Adipose tissue (tissue), 3 donors: ENCODE data around the gene PLPP1. TPM values are rescaled to one million over a fixed set of nuclear protein-coding genes. Genes with fewer than 3 reads are reported as not detected.
"Not testable (repeated sequence)": the region's sequence is repeated elsewhere in the genome, so short reads cannot be mapped to it uniquely, and the experiment has no call there.

Source experiments
- H3K27ac ChIP-seq: one replicate; pipeline ENCODE4 v1.5.1; 2013; ENCODE audit warnings: low read depth, low read length
- WGBS, 3 donors: extraction: QIAGEN DNeasy Blood & Tissue Kit; methylation state at CpG; one replicate each; pipeline ENCODE4 v1.1.7; 2013; 5-methylcytosine and 5-hydroxymethylcytosine counted together
- polyA plus RNA-seq, 3 donors: library from polyadenylated mRNA; stranded (reverse); fragments of 200-250 nt; gene quantifications; one replicate each; pipeline ENCODE4 v1.2.3, GENCODE V29; 2013
- donor health status: healthy with polysubstance abuse.
- donor health status: Bipolar disorder and iron deficiency.
- donor health status: healthy.

Gene PLPP1
- polyA plus RNA-seq, 3 donors = 34.3 to 276 (median 150) TPM

DNA sequence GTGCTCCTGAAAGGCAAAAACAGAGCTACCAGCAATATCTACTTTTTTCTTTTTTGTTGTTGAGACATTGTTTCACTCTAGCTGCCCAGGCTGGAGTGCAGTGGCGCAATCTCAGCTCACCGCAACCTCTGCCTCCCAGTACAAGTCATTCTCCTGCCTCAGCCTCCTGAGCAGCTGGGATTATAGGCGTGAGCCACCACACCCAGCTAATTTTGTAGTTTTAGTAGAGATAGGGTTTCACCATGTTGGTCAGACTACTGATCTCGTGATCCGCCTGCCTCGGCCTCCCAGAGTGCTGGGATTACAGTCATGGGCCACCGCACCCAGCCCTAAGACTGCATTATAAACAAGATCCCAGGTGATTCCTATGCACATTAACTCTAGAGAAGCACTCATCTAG lies 17.0 kb downstream of the PLPP1 start:
- WGBS, 3 donors = 91 to 95% (median 92%) methylated on average over 7 of the region's 7 CpGs
- H3K27ac ChIP-seq = no peak overlapping the region

DNA sequence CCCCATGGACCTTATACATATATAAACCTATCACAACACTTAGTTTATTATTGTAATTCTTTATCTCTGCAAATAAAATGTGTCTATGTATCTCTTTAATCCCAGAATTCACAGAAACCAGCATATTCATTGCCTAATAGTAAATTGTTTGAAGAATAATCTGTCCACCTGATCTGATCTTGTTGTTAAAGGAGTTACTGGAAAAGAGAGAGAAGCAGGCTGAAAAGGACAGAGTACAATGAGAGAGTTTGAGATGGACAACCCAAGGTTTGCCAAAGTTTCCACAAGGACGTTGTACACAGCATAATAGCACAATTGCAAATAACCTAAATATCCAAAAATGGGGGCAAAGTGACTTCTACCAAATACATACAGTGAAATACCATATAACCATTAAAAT lies 23.8 kb downstream of the PLPP1 start:
- 34 to 65% (median 62%) methylated on average over 1 of the region's 1 CpG for WGBS, 3 donors
- H3K27ac ChIP-seq = no peak overlapping the region

DNA sequence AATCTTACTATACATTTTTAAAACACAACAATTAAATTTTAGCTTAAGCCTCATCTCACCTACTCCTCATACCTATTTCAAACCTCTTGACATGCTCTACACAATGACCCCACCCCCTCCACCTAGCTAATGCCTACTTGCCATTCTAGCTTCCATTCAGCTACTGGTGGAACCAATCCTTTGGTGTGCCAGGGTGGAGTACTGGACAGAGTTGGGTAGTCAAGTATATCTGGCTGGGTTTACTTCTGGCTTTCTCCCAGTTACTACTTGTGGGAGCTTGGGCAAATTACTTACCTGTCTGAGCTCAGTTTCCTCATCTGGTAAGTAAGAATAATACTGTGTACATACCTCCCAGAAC lies 24.3 kb downstream of the PLPP1 start:
- H3K27ac ChIP-seq = no peak overlapping the region

DNA sequence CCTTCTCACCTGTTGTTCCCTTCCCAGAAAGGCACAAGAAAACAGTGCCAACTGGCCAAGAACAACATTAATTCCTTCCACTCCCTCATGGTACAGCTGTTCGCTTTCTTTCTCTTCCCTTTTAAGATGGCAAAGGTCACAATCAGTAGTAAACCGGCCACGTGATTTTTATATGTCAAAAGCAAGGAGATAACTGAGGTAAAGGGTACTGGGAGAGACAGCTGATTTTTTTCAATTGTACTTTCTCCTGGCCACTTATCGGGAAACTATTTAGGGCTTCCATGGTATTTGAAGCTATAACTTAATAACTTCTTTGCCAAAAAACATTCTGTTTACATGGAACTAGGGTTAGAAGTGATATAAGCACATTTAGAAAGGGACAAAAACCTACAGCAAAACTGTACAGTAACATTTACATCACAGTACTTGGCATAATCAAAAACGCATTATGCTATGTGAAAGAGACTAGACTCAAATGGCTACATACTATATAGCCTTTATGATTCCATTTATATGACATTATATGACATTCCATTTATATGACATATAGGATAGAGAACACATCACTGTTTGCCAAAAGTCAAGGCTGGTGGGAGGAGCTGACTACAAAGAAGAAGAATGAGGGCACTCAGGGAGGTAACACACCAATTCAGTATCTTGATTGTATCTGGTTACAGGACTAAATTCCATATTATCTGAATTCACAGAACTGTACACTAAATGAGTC lies 24.8 kb downstream of the PLPP1 start:
- WGBS, 3 donors = 27 to 44% (median 41%) methylated on average over 5 of the region's 5 CpGs
- H3K27ac ChIP-seq = no peak overlapping the region

DNA sequence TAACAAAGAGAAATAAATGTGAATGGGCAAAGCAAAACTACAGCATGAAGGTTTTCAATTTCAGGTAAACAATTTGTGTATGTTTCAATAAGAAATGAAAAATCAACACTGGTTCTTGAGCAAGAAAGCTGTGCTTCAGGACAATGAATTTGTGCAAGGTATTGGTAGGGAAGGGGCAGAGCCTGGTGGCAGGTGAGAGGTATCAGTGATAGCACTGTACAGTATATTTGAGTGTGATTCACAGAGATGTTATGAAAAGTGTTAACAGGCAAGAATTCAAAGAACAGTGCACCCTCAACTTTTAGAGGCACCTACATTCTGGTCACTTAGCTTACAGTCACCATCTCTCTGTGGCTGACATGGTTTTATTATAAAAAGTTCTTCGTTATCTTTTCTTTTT lies 25.7 kb downstream of the PLPP1 start:
- H3K27ac ChIP-seq = no peak overlapping the region
- WGBS, 3 donors = 90 to 96% (median 93%) methylated on average over 1 of the region's 1 CpG

DNA sequence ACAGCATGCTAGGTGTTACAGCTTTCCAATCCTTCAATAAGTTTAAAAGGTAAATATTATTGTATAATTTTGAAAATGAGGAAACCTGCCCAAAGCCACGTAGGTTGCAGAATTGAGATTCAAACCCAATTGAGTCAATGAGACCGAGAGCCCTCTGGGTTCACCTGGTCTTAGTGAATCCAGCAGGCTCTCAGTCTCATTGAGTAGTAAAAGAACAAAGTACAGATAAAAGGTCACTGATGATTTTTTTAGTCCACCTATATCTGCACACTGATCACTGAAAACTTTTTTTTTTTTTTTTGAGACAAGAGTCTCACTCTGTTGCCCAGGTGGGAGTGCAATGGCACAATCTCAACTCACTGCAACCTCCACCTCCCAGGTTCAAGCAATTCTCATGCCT lies 27.2 kb downstream of the PLPP1 start:
- WGBS, 3 donors = 77 to 91% (median 88%) methylated on average over 2 of the region's 2 CpGs

DNA sequence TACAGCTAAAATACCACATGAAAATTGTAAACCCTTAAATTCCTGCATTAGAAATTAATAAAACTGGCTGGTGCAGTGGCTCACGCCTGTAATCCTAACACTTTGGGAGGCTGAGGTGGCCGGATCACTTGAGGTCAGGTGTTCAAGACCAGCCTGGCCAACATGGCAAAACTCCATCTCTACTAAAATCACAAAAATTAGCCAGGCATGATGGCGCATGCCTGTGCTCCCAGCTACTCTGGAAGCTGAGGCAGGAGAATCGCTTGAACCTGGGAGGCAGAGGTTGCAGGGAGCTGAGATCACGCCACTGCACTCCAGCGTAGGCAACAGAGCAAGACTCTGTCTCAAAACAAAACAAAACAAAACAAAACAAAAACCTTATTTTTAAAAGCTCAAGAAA lies 29.1 kb downstream of the PLPP1 start:
- WGBS, 3 donors = 93 to 96% (median 95%) methylated on average over 6 of the region's 6 CpGs
- H3K27ac ChIP-seq = not testable (repeated sequence)

More for the DNA sequence above, 27.2 kb downstream of the PLPP1 start:
- H3K27ac ChIP-seq = no peak overlapping the region

DNA sequence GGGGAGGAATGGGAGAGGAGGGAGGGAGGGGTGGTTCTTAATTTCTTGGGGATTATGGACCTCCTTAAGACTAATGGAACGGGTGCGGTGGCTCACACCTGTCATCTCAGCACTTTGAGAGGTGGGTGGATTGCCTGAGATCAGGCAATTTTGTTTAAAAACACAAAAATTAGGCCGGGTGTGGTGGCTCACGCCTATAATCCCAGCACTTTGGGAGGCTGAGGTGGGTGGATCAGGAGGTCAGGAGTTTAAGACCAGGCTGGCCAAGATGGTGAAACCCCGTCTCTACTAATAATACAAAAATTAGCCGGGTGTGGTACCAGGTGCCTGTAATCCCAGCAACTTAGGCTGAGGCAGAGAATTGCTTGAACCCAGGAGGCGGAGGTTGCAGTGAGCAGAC lies 30.8 kb downstream of the PLPP1 start:
- WGBS, 3 donors = 93 to 98% (median 95%) methylated on average over 7 of the region's 7 CpGs

DNA sequence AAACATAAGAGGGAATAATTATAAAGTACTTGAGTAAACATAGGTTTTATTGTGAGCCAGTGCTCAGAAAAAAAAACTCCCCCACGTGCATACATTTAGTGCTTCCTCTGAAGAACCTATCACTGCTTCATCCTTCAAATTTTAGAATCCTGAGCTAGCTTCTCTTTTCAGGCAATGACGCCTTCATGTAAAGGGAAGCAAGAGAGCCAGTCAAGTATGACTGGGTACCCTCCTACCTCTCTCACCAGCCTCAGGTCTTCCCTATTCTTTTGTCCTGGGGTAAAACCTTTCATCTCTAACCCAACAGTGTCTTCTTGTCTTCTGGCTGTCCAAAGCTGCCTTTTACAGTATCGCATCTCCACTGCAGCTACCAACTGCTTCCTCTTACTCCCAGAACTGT lies 32.0 kb downstream of the PLPP1 start:
- WGBS, 3 donors = 81 to 90% (median 84%) methylated on average over 3 of the region's 3 CpGs
- H3K27ac ChIP-seq = no peak overlapping the region

More for the DNA sequence above, 30.8 kb downstream of the PLPP1 start:
- not testable (repeated sequence) for H3K27ac ChIP-seq

DNA sequence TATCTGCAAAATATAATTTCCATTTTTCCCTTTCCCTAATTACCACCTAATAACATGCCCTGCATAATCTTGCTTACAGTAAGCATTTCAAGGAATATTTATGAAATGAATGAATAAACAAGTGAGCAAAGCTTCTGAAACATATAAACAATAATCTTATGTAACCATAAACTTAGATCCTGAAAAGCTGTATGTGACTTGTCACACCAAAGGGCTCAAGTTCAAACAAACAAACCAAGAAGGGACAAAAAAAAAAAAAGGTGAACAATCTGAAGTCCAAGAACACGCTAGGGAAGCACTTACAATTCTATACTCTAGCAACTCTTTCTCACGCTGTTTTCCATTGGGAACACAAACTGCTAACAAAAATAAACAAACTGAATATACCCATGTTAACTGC lies 36.3 kb downstream of the PLPP1 start:
- no peak overlapping the region for H3K27ac ChIP-seq
- 25 to 88% (median 71%) methylated on average over 2 of the region's 2 CpGs for WGBS, 3 donors

DNA sequence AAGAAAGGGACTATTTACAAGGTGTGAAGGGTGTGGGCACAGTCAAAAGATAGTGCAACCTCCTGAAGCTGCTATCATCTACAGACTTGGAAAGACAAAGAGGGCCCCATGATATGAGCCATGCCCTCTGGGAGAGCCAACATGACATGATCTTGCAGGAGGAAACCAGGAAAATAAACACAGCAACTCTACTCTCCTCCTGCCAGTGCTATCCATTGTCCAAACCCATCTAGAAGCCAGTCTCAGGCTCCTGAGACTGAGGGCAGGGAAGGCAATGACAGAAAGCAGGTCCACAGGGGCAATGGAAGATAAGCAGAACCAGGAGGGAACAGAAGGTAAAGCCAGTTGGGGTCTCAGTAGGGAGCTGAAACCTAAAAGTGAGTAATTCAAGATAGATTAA lies 37.1 kb downstream of the PLPP1 start:
- H3K27ac ChIP-seq = no peak overlapping the region

DNA sequence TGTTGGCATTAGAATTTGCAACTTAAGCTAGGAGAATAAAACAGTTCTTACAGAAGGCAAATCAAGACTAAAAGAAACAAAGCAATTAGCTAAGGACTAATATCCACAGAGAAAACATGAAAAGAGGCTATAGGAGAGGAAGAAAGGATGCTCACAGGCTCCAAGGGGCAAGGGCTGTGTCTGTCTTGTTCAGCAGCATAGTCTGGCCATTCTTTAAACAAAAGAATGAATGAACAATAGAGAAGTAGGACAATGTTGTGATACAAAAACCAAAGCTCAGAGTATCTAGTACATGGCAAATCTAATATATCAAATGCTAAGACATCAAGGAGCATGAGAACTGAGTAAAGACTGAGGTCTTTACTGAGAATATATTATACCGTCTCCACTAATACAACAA lies 39.5 kb downstream of the PLPP1 start:
- H3K27ac ChIP-seq = no peak overlapping the region
- WGBS, 3 donors = 94 to 100% (median 99%) methylated on average over 1 of the region's 1 CpG

DNA sequence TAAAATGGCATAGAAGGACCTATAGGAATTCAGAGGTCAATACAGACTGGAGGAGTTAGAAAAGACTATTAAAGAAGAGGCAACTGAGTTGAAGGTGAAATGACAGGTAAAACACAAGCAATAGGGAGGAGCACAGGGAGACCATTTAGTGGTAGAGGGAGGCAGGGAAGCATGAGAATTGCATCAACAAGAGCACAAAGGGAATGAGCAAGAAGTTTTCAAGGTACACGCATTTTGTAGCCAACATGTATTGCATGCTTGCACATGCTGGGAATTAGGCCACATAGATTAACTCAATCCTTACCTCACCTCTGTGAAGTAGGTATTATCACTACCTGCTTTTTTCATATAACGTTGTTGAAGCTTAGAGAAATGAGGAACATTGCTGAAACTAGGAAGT lies 42.3 kb downstream of the PLPP1 start:
- no peak overlapping the region for H3K27ac ChIP-seq
- 49 to 68% (median 61%) methylated on average over 2 of the region's 2 CpGs for WGBS, 3 donors

DNA sequence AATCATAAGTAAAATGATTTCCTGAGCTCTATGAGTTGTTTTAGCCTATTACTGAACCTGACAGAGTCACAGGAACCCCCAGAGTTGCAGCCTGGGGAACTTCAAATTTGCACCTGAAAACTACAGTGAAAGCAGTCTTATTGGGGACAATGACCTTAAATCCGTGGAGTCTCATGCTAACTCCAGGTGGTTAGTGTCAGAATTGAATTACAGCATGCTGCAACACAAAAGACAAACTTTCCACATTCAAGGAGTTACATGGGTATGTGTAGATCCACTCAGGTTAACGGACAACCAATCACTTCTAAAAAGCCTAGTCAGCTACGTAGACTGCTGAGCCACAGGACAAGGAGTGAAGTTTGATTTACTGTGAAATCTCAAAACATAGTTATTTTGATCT lies 49.7 kb downstream of the PLPP1 start:
- WGBS, 3 donors = 66 to 93% (median 75%) methylated on average over 3 of the region's 3 CpGs
- no peak overlapping the region for H3K27ac ChIP-seq

DNA sequence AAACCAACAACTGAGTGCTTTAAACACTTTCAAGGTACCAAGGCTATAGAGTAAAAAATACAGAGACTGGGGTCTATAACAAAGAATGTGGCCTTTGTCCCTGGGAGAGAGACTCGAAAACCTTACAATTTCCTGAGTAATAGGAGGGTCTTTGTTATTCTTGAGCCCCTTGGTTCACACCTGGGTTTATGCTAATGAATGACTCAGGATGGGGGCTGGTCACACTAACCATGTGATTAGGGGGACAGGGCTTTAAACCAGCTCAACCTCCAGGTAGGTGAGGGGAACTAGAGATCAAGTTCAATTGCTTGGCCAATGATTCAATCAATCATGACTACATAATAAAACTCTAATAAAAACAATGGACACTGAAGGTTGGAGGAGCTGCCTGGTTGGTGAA lies 50.2 kb downstream of the PLPP1 start:
- WGBS, 3 donors = 89 to 97% (median 97%) methylated on average over 1 of the region's 1 CpG
- H3K27ac ChIP-seq = no peak overlapping the region

DNA sequence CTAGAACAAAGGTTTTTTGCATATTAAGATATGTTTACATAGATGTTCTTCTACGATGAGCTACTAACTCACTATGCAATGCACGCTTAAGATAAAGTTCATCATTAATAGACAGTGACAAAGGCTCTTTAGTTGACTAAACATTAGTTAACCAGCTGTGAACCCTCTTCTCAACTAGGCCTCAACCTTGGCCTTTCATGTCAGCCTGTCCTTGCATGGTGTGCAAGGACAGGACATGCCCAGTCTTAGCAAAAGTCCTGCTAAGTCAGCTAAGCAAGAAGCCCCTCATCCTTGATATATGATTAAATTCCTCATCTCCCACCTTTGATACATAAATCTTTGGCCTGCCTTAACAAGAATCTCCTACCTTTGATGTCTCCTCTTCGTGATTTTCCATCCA lies 50.9 kb downstream of the PLPP1 start:
- no peak overlapping the region for H3K27ac ChIP-seq
- WGBS, 3 donors = 90 to 93% (median 90%) methylated on average over 3 of the region's 3 CpGs

DNA sequence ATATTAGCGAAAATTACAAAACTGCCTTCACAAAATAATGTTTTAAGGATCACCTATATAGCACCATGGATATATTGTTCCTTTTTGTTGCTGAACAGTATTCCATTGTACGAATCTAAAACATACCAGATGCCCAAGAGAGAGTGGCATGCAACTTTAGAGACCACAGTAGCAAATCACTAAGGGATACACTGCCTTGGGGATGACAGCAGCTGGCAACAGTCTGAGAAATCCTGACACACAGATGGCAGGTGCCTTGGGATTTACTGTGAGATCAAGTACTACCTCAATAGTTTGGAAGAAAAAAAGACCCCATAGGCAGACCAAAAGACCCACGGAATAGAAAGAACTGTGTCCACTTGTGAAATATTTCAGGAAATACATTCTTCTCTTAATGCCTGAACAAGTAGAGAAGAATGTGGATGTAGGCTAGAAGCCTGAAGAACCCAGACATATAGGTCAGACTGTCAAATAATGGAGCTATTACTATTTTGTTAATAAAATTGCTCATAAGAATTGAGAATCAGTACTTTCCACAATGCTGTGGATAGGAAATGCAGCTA lies 53.4 kb downstream of the PLPP1 start:
- 81 to 88% (median 83%) methylated on average over 3 of the region's 3 CpGs for WGBS, 3 donors

DNA sequence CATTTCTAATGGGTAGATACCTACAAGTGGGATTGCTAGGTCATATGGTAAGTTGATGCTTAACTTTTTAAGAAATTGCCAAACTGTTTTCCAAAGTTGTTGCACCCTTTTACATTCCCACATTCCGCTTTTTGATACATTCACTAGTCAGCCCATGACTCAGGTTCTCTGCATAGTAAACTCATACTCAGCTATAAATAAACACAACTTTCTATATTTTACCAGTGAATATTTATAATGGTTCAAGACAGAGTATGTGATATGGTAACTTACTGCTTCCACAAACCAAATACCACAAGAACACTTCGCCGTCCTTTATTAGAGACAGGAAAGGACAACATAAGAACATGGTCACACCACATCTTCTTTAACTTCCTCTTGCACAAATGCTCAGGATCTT lies 54.0 kb downstream of the PLPP1 start:
- no peak overlapping the region for H3K27ac ChIP-seq
- WGBS, 3 donors = 68 to 94% (median 81%) methylated on average over 3 of the region's 3 CpGs

More for the DNA sequence above, 53.4 kb downstream of the PLPP1 start:
- no peak overlapping the region for H3K27ac ChIP-seq

DNA sequence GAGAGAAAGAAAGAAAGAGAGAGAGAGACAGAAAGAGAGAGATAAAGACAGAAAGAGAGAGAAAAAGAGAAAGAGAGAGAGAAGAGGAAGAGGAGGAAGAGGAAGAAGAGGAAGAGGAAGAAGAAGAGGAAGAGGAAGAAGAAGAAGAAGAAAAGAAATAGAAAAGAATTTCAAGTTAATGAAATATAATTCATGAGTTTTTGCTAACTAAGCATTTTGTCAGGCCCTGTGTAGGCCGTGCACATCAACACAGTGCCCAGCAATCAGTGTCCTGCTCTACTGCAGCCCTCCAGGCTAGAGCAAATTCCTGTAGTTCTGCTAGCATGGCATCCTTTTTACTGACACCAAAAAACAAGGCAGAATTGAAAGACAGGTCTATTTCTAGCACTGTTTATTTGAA lies 62.1 kb downstream of the PLPP1 start:
- H3K27ac ChIP-seq = no peak overlapping the region
- 86 to 96% (median 93%) methylated on average over 1 of the region's 1 CpG for WGBS, 3 donors

DNA sequence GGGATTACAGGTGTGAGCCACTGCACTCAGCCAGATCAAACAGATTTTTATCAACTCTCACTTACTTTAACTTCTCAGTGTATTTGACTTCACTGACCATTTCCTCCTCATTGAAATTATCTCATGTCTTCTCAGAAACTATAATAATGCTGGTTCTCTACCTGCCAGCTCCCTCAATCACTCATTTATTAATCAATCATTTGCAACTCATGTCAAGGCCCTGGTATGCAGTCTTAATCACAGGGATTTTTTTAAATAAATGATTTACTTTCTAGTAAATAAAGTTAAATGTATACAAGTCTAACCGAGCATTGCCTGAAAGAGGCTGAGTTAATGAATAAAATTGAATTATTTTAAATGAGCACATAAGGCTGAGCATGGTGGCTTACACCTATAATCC lies 63.3 kb downstream of the PLPP1 start:
- 31 to 94% (median 91%) methylated on average over 1 of the region's 1 CpG for WGBS, 3 donors
- H3K27ac ChIP-seq = no peak overlapping the region
